DMS153 (cell line): ENCODE data around the gene GOLGA8Q.
"Not testable (repeated sequence)": the region's sequence is repeated elsewhere in the genome, so short reads cannot be mapped to it uniquely, and the experiment has no call there.

ENCODE experiments used
- DNase-seq: peaks from one replicate; lab custom pipeline; 2025; lab: John Stamatoyannopoulos, UW

The GOLGA8Q gene, protein sequence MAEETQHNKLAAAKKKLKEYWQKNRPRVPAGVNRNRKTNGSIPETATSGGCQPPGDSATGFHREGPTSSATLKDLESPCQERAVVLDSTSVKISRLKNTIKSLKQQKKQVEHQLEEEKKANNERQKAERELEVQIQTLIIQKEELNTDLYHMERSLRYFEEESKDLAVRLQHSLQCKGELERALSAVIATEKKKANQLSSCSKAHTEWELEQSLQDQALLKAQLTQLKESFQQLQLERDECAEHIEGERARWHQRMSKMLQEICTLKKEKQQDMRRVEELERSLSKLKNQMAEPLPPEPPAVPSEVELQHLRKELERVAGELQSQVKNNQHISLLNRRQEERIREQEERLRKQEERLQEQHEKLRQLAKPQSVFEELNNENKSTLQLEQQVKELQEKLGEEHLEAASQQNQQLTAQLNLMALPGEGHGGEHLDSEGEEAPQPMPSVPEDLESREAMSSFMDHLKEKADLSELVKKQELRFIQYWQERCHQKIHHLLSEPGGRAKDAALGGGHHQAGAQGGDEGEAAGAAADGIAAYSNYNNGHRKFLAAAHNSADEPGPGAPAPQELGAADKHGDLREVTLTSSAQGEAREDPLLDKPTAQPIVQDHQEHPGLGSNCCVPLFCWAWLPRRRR

DNA sequence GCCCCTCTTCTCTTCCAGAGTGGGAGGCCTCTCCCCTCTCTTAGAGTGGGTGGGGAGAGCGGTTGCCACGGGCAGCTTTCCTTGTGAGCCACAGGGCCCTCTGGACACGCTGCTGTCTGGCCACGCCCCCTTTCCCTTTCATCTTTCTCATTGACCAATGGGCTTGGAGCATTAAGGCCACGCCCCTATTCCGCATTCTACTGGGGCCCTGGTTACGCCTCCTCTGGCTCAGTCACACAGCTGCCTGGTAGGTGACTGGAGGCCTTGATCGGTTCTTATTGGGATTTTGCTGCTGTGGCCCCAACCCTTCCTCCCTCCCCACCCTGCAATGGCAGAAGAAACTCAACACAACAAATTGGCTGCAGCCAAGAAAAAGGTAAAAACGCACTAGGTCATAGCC lies at the start of gene GOLGA8Q:
GOLGA8Q (plus strand) TSS at position 301 of the 400 bp plus-strand sequence; CDS start at position 329, 28 bp downstream.
- not testable (repeated sequence) for DNase-seq

- DNase-seq, result not testable (repeated sequence)
Observed at GRCh38 chr15:30502904-30503781, 48.7 kb upstream of the GOLGA8Q start.

DNA sequence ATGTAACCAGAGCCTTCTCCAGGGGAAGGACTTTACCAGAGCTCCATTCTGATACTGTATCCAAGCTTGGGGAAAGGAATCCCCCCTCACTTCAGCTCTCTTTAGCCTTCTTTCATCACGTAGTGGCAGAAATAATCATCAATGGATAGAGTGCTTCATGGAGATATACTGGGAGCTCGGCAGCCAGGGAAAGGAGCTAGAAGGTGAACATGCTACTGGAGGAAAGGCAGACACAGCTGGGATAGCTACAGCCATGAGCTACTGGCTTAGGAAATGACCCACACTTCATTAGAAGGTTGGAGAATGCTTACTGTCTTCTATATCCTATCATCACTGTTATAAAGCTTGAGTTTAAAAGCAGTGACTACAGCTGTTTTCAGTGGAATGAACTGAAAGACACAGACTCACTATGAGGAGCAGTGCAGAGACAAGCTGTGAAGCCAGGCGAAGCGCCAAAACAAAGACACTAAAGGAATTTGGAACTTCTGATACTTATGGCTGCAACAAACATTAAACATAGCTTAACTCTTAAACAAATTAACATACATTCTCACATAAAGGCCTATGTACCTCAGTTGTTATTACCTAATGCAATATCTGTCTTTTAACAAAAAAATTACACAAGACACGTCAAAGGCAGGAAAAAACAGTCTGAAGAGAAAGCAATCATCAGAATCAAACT lies 47.5 kb upstream of the GOLGA8Q start:
- not testable (repeated sequence) for DNase-seq

DNA sequence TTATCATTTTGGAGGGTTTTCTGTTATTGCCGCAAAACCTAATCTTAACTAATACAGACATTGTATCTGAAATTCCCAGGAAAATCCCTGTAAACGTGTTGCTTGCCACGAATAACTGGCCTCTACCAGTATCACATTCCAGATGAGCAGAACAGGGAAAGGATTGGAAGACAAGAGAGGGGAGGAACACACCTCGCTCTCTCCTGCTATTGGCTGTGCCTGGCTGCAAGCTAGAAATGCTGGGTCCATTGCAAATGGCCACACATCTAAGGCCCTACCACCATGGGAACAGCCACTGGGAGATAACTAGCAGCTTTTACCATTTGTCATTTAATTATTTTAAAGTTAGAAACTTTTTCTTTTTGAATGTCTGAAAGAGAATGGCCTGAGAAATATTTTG lies 37.3 kb upstream of the GOLGA8Q start:
- DNase-seq, result not testable (repeated sequence)

DNA sequence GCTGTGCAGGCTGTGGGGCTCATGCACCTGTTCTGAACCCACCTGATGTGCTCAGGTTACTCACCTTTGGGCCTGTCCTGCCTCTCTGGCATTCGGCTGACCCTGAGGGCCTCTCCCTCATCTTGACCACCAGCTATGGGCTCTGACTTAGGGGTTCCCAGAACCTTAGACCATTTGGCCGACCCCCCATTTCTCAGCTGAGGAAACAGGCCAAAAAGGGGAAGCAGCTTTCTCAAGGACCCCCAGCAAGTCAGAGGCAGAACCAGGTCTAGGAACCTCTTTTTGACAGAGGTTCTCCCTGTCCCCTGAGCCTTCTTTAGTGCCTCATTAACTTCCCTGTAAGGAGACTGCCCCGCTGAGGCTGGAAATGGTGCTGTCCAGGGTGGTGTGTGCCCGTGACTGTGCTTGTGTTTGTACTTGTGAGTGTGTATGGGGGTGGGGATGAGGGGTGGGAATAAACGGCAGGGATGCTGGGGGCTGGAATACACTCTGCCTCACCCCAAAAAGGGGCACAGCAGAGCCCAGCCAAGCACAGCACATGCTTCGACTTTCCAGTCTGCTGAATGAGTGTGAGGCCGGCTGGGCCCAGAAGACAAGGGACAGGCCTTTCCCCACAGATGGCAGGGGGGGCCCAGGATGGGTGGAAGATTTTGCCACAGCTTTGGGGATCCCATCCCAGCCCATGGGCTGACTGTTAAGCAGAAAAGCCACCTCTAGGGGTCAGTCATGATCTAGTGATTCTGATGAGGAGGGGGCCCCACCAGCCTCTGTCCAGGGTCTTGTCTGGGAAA lies 28.2 kb upstream of the GOLGA8Q start:
- not testable (repeated sequence) for DNase-seq

DNA sequence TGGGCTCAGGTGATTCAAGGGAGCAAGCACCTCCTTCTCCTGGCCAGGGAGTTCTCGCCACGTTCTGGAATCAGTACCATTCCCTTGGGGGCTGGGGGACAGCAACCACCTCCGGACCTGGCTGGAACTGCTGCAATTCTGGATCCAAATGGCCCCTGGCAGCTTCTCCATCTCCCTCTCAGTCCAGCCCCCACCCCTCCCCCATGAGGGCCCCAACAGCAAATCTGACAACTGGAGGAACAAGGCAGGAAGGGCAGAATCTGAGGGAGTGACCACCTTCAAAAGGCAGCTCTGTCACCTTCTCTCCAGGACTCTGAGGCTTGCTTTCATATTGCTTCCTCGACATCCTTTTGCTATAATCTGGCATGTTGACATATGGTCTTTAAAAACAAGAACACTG lies 25.9 kb upstream of the GOLGA8Q start:
- not testable (repeated sequence) for DNase-seq

DNA sequence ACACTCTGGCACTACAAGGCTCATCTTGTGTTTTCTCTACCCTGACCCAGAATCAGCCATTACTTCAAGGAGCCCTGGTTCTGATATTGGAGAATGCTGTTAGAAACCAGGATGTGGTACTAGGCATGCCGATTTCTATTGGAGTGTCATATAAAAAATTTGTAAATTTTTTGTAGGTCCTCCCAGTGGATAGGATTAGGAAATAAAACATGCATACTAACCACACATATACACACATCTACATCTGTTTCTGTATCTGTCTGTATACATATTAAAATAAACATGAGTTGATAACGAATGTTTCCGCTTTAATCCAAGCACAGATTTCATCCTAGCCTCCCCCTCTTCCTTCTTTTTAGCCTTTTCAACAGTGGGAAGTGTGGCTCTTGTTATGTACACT lies 22.8 kb upstream of the GOLGA8Q start:
- not testable (repeated sequence) for DNase-seq

DNA sequence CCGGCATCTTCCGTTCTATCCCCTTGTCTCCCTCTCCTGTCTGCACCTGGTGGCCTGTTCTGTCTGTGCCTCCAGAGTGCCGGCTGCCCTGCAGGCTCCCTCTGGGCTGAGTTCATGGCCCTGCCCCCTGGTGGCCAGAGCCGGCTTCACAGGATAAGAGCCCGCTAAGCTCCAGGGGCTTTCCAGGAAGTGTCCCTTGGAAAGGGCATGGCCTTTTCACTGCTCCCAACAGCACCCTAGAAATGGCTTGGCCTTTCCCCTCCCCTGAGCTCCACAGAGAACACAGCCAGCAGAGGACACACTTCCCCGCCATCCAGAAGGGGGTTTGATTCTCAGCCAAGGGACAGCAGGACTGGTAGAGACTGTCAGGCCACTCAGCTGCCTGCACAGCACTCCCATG lies 15.1 kb downstream of the GOLGA8Q start:
- not testable (repeated sequence) for DNase-seq

DNA sequence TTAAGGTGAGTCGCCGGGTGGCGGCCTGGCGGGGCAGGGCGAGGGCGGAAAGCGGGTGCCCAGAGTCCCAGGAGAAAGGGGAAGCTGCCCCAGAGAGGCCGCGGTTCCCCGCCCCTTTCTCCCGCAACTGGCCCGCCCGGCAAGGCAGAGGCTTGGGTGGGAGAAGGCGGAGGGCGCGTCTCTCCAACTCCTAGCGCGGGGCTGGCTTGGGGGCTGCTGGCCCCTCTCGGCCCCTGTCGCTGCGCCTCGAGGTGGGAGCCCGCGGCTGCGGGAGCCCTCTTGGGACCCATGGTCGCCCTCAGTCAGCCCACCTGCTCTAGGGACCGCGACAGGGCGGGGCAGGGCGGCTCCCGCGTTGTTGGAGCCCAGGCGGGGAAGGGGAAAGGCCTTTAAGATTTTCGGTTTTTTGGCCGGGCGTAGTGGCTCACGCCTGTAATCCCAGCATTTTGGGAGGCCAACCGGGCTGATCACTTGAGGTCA lies 21.2 kb downstream of the GOLGA8Q start:
- not testable (repeated sequence) for DNase-seq

- DNase-seq, result not testable (repeated sequence)
Observed at GRCh38 chr15:30579394-30579970, 27.6 kb downstream of the GOLGA8Q start.

DNA sequence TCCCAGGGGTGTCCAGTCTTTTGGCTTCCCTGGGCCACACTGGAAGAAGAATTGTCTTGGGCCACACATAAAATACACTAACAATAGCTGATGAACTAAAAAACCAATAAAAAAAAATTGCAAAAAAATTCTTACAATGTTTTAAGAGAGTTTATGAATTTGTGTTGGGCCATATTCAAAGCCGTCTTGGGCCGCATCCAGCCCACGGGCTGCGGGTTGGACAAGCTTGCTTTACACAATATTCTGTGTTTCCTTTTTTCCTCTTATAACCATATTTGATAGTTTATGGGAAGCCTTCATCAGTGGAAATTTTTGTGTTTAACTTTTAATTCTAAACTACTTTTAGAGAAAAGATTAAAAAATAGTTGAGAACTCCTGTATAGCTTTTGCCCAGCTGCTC lies 28.9 kb downstream of the GOLGA8Q start:
- not testable (repeated sequence) for DNase-seq

DNA sequence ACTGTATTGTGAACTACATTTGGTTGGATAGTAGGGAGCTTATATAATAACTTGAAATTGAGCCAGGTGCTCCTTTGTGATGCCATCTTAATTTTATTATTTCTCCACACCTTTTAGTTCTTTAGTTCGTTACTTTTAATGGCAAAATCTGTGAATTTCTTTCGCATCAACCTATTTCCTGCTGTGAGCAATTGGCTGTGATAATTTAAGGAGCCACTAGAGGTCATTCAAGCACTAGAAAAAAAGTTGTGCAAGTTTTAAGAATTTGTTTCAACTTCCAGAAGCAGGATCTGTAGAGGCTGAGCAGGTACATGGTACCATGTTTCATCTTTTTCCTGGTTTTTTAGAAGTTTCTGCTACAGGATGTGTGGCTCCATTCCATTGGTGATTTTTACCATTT lies 47.1 kb downstream of the GOLGA8Q start:
- not testable (repeated sequence) for DNase-seq

DNA sequence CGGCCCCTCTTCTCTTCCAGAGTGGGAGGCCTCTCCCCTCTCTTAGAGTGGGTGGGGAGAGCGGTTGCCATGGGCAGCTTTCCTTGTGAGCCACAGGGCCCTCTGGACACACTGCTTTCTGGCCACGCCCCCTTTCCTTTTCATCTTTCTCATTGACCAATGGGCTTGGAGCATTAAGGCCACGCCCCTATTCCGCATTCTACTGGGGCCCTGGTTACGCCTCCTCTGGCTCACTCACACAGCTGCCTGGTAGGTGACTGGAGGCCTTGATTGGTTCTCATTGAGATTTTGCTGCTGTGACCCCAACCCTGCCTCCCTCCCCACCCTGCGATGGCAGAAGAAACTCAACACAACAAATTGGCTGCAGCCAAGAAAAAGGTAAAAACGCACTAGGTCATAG lies 51.9 kb downstream of the GOLGA8Q start, which contains the start of gene GOLGA8H:
GOLGA8H (plus strand) TSS at position 233 of the 400 bp plus-strand sequence; CDS start at position 331, 98 bp downstream.
- not testable (repeated sequence) for DNase-seq
